GM21515 (cell line): ENCODE results near the gene MYOG.

ENCODE experiments used
- ATAC-seq: cut with Tn5 transposase; IDR thresholded peaks from one replicate; pipeline ENCODE4 v1.9.1; 2021; ENCODE audit not compliant: unreplicated experiment

Gene MYOG

GRCh38 chr1:203049077-203049476 lies 36.7 kb downstream of the MYOG start:
- no peak for ATAC-seq

DNA sequence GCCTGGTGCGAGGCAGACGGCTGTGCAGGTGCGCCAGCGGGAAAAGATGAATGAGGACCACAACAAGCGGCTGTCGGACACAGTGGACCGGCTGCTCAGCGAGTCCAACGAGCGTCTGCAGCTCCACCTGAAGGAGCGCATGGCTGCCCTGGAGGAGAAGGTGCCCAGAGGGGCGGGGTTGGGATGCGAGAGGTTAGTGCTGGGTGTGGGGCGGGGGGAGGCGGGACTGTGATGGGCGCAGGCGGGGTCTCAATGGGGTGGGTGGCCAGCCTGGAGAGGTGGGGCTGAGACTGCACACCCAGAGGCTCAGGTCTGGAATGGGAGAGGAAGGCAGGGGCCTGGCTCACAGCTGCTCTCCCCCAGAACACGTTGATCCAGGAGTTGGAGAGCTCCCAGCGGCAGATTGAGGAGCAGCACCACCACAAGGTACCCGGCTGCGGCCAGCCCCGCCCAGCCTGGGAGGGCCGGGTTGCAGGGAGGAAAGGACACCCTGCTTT lies 37.2 kb downstream of the MYOG start:
- no peak for ATAC-seq

DNA sequence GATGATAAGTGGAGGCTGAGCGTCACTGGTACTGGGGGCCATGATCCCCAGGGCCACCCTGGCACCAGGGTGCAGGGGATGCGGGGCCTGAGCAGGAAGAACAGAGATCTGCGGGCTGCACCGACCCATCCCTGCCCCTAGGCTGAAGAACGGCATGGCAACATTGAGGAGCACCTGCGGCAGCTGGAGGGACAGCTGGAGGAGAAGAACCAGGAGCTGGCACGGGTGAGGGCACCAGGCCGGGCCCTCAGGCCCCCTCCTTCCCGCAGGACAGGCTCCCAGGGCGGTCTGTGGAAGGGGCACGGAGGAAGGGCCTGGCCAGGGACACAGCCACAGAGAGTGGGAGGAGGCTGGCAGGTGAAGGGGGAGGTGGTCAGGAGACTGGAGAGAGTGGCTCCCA lies 37.7 kb downstream of the MYOG start:
- ATAC-seq: no peak

DNA sequence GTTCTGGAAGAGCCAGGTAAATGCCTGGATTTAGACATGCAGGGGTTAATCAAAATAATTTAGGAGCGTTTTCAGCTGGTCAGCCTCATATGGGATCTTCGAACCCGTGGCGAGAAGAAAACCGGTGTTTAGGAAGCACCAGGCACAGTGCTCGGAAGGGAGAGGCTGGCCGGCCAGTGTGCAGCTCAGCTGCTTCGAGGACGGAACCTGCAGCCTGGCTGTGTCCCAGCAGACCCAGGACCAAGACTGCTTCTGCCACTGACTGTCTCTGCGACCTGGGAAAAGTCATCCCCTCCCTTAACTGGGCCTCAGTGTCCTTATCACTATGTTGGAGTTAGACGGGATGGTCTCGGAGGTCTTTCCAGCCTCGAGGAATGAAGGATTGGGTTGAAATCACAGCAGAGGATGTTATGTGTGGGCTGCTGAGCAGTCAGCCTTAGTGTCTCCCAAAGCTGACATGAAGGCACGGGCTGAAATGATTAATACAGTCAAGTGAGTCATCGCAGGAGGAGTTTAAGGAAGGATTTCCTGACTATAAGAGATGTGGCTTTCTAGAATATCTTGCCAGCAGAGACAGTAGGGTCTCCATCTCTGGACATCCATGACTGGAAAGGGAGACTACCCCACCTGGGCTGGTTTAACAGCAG lies 38.7 kb downstream of the MYOG start:
- ATAC-seq: no peak

DNA sequence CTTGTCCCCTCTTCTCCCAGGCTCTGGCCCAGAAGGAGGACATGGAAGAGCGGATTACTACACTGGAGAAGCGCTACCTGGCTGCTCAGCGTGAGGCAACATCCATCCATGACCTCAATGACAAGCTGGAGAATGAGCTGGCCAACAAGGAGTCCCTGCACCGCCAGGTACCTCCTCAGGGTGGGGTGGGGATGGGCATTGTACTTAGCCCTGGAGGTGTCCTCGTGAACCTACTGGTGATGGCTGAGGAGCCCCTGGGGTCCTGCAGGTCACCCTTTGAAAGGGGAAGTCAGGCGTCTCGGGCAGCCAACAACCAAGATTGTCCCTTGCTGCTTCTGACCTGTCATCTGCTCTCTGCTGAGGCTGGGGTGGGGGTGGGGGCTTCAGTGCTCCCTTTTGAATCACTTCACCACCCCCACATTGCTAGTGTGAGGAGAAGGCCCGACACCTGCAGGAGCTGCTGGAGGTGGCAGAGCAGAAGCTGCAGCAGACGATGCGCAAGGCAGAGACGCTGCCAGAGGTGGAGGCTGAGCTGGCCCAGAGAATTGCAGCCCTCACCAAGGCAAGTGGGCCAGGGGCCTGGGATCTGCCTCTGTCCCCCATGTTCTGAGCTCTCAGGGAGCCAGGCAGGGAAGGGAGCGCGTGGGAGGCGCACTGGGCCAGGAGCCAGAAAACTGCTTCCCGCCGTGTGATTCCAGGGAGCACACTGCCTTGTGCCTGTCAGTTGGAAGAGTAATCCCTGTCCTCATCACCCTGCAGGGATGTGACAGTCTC lies 39.8 kb downstream of the MYOG start:
- no peak for ATAC-seq

DNA sequence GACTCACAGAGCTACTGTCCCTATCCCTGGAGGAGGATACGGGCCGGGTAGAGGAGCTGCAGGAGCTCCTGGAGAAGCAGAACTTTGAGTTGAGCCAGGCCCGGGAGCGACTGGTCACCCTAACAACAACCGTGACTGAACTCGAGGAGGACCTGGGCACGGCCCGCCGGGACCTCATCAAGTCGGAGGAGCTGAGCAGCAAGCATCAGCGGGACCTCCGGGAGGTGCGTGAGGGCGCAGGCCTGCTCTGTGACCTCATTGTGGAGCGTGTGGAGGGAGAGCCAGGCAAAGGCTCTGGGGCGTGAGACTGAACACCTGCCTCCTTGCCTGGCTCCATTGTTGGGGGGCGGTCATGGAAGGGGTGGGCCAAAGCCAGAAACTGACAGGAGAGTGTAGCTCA lies 40.5 kb downstream of the MYOG start:
- no peak for ATAC-seq

DNA sequence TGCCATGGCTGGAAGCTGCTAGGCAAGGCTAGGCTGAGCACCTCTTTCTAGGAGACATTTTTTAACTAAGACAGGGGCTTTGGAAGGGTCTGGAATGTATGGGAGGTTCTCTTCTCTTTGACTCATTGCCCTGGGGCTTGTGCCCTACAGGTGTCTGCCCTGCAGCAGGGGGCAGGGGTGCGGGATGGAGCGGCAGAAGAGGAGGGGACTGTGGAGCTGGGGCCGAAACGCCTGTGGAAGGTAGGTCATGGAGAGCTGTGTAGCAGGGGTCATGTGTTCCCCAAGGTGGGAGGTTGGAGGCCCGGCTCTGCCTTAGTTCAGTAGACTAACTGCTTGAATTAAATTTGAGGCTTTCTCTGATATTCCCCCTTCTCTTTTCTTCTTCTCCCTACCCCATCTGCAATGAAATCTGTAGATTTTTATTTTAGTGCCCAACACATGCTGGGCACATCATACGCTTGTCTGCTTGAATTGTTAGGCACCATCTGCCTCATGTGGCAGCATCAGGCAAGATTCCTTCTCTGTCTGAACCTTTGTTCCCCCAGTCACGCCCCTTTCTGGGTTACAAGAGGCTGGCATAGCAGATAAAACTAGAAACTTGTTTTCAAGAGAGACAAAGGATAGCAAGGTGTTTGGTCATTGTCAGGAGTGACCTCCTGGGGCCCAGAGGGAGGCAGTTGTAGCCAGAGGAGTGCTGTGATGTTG lies 41.1 kb downstream of the MYOG start:
- no peak for ATAC-seq

GRCh38 chr1:203043830-203044545 lies 41.8 kb downstream of the MYOG start:
- no peak for ATAC-seq

DNA sequence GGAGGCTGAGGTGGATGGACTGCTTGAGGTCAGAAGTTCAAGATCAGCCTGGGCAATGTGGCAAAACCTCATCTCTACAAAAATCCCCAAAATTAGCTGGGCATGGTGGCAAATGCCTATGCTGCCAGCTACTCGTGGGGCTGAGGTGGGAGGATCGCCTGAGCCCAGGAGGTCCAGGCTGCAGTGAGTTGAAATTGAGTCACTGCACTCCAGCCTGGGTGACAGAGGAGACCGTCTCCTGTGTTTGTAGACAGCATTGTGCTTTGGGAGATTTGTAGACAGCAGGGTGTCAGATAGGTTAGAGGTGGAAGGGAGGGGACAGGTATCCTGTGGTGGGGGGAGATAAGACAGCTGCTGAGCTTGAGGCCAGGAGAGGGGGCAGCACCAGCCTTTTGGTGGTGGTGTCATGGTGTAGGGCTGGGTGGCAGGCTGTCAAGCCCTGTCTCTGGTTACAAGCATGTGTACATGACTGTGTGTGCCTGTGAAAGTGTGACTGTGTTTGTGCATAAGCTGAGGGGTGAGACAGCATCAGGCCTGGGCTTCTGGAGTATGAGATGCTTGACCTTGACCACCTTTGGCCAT lies 44.4 kb downstream of the MYOG start:
- ATAC-seq: no peak

DNA sequence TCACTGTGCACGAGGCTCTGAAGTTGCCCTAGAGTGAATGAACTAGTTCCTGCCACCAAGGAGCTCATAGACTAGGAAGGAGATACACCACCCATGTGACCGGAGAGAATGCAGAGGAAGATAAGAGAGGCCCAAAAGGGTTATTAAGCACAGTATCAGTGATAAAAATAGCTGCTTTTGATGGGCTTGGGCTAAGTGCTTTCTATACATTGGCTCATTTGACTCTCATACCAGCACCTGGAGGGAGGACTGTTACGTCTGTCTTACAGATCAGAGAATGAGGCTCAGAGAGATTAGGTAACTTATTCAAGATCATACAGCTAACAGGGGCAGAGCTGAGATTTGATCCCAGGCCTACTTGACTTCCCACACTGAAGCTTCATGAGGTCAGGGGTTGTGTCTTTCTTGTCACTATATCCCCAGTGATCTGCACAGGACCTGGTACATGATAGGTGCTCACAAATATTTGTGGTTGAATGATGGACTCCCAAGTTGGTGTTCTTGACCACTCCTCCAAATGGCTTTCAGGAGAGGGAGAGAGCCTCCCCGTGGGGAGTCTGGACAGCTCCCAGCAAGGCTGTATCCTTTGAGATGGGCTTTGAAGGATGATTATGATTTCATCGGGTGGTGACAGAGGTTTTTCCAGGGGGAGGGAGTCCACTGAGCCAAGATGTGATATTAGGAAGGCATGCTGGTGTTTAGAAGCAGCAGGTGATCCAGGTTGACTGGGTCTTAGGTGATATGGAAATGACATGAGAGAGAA lies 45.1 kb downstream of the MYOG start:
- no peak for ATAC-seq

GRCh38 chr1:203039609-203040512 lies 46.0 kb downstream of the MYOG start:
- no peak for ATAC-seq

DNA sequence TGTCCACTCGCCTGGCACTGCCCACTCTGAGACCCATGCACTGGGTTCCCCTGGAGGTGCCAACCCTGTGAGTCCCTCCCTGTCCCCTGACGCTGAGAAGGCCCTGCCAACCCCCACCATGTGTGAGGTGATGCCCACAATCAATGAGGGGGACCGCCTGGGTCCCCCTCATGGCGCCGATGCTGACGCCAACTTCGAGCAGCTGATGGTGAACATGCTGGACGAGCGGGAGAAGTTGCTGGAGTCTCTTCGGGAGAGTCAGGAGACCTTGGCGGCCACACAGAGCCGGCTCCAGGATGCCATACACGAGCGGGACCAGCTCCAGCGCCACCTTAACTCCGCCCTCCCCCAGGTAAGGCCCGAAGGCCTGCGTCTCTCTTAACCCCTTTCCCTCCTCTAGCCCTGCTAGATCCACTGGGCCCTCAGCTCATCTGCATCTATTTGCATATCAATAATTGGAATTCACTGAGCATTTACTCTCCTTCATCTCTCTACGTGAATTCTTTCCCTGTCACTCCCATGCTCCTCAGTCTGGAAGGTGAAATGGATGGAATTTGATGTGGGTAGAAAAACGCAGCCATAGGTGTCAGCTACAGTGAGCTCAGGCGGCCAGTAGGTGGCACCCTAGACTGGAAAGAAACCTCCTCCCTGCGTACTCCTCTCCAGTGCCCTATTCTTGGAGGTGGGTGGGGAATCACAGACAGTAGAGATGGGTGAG lies 46.8 kb downstream of the MYOG start:
- ATAC-seq: no peak

- ATAC-seq: no peak
These were observed 47.5 kb downstream of the MYOG start for GRCh38 chr1:203038217-203038741.

DNA sequence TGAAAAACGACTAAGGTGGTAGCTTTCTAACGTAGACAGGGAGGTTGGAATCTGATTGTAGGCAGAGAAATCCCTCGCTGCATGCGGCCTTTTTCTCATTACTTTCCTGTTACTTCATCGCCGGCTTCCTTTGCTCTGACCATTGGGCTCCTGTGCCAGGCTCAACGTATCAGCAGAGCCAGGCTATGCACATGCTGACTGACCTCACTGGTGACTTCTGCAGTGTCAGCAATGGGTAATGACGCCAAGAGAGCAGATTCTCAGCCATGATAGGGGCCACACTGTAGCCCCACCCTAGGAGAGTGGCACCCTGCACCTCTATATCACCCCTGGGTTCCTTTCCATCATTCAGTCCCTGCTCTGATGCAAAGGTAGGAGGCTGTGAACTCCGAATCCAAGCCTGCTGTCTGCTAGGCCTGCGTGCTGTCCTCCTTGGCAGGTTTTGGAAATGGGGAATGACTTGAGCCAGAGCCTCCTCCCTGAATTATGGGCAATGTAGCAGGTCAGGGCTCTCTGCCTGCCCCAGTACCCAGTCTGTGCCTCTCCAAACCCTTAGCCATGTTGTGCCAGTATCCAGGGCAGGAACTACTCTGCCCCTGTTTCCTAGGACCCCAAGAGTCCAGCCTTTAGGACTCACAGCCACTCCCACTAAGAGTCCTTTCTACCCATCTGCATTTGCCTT lies 48.2 kb downstream of the MYOG start:
- ATAC-seq: no peak

DNA sequence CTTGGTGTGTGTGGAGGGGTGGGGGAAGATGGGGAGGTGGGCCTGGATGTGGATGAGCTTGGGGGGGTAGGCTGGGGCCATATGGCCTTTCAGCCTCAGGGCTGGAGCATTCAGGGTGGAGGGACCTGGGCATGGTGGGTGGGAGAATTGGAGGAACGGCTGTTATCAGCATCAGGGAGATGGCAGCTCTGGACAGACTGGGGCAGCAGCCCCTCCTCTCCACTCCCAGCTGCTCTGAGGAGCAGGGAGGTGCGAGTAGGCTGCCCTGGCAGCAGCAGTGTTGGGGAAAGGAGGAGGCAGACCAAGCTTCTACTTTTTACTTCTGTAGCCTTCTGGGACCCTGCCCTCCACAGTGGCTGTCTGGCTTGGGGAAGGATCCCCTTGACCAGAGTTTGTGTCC lies 49.3 kb downstream of the MYOG start:
- ATAC-seq: no peak

- no peak for ATAC-seq
These were observed 49.7 kb downstream of the MYOG start for GRCh38 chr1:203036135-203036534.

DNA sequence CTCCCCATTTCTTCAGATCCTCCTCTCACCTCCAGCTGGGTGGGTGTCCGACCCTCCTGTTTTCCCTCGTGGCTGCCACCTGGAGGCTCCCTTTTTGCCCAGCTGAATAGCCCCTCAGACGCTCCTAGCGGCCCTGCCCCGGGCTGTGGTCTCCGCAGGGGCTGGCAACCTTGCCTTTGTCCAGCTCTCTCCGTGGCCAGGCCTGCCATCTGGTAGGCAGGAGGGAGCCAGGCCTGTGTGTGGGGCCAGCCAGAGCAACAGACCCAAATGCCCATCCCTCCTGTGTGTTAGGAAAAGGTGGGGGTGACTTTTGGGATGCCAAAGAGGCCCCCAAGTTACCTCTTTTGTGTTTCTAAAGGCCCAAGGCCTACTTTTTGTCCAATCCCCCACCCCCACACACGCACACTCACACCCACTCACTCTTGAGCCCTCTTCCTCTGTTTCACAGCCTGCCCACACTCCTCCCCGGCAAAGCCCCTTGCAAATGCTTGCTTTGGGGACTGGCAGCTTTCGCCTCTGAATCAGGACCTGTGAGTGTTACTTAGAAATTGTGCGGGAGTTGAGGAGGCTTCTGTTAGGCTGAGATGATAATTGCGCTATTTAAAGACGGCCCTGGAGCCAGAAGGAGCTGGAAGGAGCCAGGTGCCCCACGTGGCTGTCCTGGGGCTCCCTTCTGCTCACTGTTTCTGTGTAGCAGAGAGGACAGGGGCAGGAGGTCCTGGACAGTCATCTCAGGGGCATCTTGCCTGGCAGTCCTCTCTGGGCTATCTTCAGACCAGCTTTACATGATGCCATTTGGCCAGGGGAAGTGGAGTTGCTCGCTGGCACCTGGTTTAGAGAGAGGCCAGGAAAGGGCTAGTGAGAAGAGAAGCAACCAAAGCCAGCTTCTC lies 50.5 kb downstream of the MYOG start:
- ATAC-seq: no peak
